NCI-H345 treated with DMSO at 0.1 percent for 48 hours (cell line): ENCODE results near the gene TANC1.

Experiments used
- DNase-seq: peaks from one replicate; lab custom pipeline; 2025; ENCODE audit not compliant: unreplicated experiment; lab: John Stamatoyannopoulos, UW

The TANC1 gene

GRCh38 chr2:158960193-158960592 is 8.2 kb upstream of the TANC1 start:
- no peak for DNase-seq

GRCh38 chr2:158962074-158962473 is 6.4 kb upstream of the TANC1 start:
- no peak for DNase-seq

GRCh38 chr2:158963071-158963470 is 5.4 kb upstream of the TANC1 start:
- DNase-seq: no peak

GRCh38 chr2:158965107-158965506 is 3.3 kb upstream of the TANC1 start:
- no peak for DNase-seq

GRCh38 chr2:158965641-158966040 is 2.8 kb upstream of the TANC1 start:
- no peak for DNase-seq

- no peak for DNase-seq
Measured at GRCh38 chr2:158966312-158966711, 2.1 kb upstream of the TANC1 start.

GRCh38 chr2:158967114-158967730 is 1.2 kb upstream of the TANC1 start:
- DNase-seq: no peak

GRCh38 chr2:158967731-158968395 is 577 bp upstream of the TANC1 start:
- DNase-seq: no peak

- DNase-seq: no peak
Measured at GRCh38 chr2:158969162-158969714, 798 bp downstream of the TANC1 start.

- no peak for DNase-seq
Measured at GRCh38 chr2:158969715-158970240, 1.3 kb downstream of the TANC1 start.

GRCh38 chr2:158970241-158970751 is 1.9 kb downstream of the TANC1 start:
- DNase-seq: no peak

GRCh38 chr2:158973116-158973956 is 4.9 kb downstream of the TANC1 start:
- peak; percentile 88 for DNase-seq

- DNase-seq: no peak
Measured at GRCh38 chr2:158975271-158975921, 7.0 kb downstream of the TANC1 start.

GRCh38 chr2:158979772-158980171 is 11.3 kb downstream of the TANC1 start:
- DNase-seq: no peak

GRCh38 chr2:158984604-158985135 is 16.2 kb downstream of the TANC1 start:
- no peak for DNase-seq

GRCh38 chr2:158988501-158988900 is 20.1 kb downstream of the TANC1 start:
- no peak for DNase-seq

GRCh38 chr2:158989165-158989564 is 20.7 kb downstream of the TANC1 start:
- DNase-seq: no peak

GRCh38 chr2:158990397-158991214 is 22.2 kb downstream of the TANC1 start:
- DNase-seq: no peak

- no peak for DNase-seq
Measured at GRCh38 chr2:158993030-158993429, 24.6 kb downstream of the TANC1 start.
